Adrenal gland (tissue), 12 donors: Measurements from ENCODE around the gene ARAF. TPM values are rescaled to one million over a fixed set of nuclear protein-coding genes. Genes with fewer than 3 reads are reported as not detected.
A peak's percentile ranks its signal among the peaks of the same experiment; 100 is the strongest.

Experiments used
- DNase-seq, 7 donors: peaks; one replicate each; pipeline ENCODE4 v3.0.0-alpha.2; 2019 to 2020
- H3K27ac ChIP-seq, 5 donors: fragments of 200-600 bp; sonication (generic) in 4 of 5; 1 replicate in 3 of 5; 2 replicates in 2 of 5; pipeline versions ENCODE4 v1.5.1 to v1.8.0; 2016 to 2020; ENCODE audit warnings: mild to moderate bottlenecking in 1 of 5
- H3K27me3 ChIP-seq: fragments of 200-600 bp; 2 replicates; pipeline ENCODE4 v1.8.0; 2021
- H3K36me3 ChIP-seq, 2 donors: fragments of 200-600 bp; replicated peaks in 1 of 2; 1 replicate in 1 of 2; 2 replicates in 1 of 2; pipeline versions ENCODE4 v1.5.1 to v1.8.0; 2018 to 2022
- H3K4me1 ChIP-seq, 2 donors: fragments of 200-600 bp; replicated peaks in 1 of 2; 1 replicate in 1 of 2; 2 replicates in 1 of 2; pipeline versions ENCODE4 v1.5.1 to v1.8.0; 2018 to 2021
- H3K4me3 ChIP-seq, 4 donors: fragments of 200-600 bp; sonication (generic) in 3 of 4; one replicate each; pipeline ENCODE4 v1.5.1; 2016 to 2018
- H3K9me3 ChIP-seq, 3 donors: fragments of 200-600 bp; sonication (generic) in 1 of 3; replicated peaks in 1 of 3; 1 replicate in 2 of 3; 2 replicates in 1 of 3; pipeline versions ENCODE4 v1.5.1 to v1.8.0; 2016 to 2021
- CTCF ChIP-seq, 6 experiments: fragments of 450-650 bp in 4 of 6; fragments of 200-600 bp in 2 of 6; sonication (generic) in 1 of 6; IDR thresholded peaks; 1 replicate in 5 of 6; 2 replicates in 1 of 6; pipeline versions ENCODE4 v1.5.1 to v1.8.0; 2016 to 2021; ENCODE audit warnings: antibody characterized with exemption in 6 of 6, mild to moderate bottlenecking in 2 of 6, moderate library complexity in 1 of 6
- POLR2A ChIP-seq, 2 donors: fragments of 450-650 bp; IDR thresholded peaks; one replicate each; pipeline ENCODE4 v1.6.1; 2017; ENCODE audit warnings: antibody characterized with exemption in 2 of 2, mild to moderate bottlenecking in 2 of 2, moderate library complexity in 1 of 2
- WGBS, 4 donors: extraction: QIAGEN DNeasy Blood & Tissue Kit in 2 of 4; methylation state at CpG; one replicate each; pipeline versions ENCODE4 v1.1.5 to v1.1.7; 2013 to 2017; 5-methylcytosine and 5-hydroxymethylcytosine counted together
- intact Hi-C, 2 donors: fragments of 100-400 bp; cut with DNase I; formaldehyde crosslinking; loops; one replicate each; pipeline versions ENCODE4 v1.14.1 to v1.15.0; 2022 to 2023
- polyA plus RNA-seq, 3 donors: library from polyadenylated mRNA; stranded (reverse); fragments of 200-250 nt in 2 of 3; fragments of 350-450 nt in 1 of 3; fragmentation: Illumina TruSeq in 1 of 3; extraction: RNeasy Lipid Tissue Mini Kit (QIAGEN cat#74804) in 1 of 3; gene quantifications; one replicate each; pipeline ENCODE4 v1.2.3, GENCODE V29; 2013 to 2014
- total RNA-seq, 9 donors: library from RNA; depleted of rRNA in 4 of 9; stranded (reverse); fragments of >200 nt in 4 of 9; fragments of 120-200 nt in 1 of 9; fragmentation: NEBNext Ultra II Directional in 1 of 9; extraction: Animal tissue kit (Norgen Biotek cat#: 25700) in 1 of 9; gene quantifications; one replicate each; pipeline versions ENCODE4 v1.1.0 to v1.2.4, GENCODE V29; 2013 to 2023
- donor health status: healthy with polysubstance abuse.
- donor health status: Bipolar disorder and iron deficiency.
- donor health status: DM: yes; HTN: yes; CAD: no.
- donor health status: DM: no; HTN: no; CAD: no.
- donor health status: DM: no; HTN: no; CAD: no.
- donor health status: DM: yes; HTN: yes; CAD: no.

Gene ARAF
- total and polyA plus RNA-seq, 12 donors, result 31.2 to 113 (median 64.2) TPM

GRCh38 chrX:47561659-47562151 lies 700 bp downstream of the ARAF start:
- DNase-seq, result no peak
- Histone ChIP-seq H3K9me3 (no peaks in the 10 kb centered on the region), H3K27me3 (no peaks in the 10 kb centered on the region), H3K27ac (peak overlapping the region in 3 of 5 donors; percentile 83 to 99 (median 95)), H3K36me3 (peaks cover 0 to 14% of the 10 kb centered on the region in 2 donors), H3K4me1 (no peaks in the 10 kb centered on the region), H3K4me3 (peak overlapping the region in 2 of 4 donors; percentile 52 to 63)
- intact Hi-C loops, result loop anchor here in 1 of 2 donors (10.0 kb wide), 1 partner anchor 83 kb away; no protein-coding TSS in a partner anchor
- WGBS, 4 donors, result 4 to 39% (median 18%) methylated on average over 5 to 9 of the region's 9 CpGs
- TF ChIP-seq POLR2A (IDR thresholded peaks at IDR 0.05) (no peak), CTCF (IDR thresholded peaks at IDR 0.05) (no peak)

- no peak overlapping the region for H3K4me3 ChIP-seq
- no peaks in the 10 kb centered on the region for H3K9me3 ChIP-seq
- no peaks in the 10 kb centered on the region for H3K27me3 ChIP-seq
- peaks cover 0 to 24% of the 10 kb centered on the region in 2 donors for H3K36me3 ChIP-seq
- H3K4me1 ChIP-seq, result no peaks in the 10 kb centered on the region
- DNase-seq, result no peak
- WGBS, 4 donors, result 68 to 75% (median 72%) methylated on average over 5 to 13 of the region's 13 CpGs
- H3K27ac ChIP-seq, result no peak overlapping the region
- peak in 5 of 6 experiments; percentile 15 to 40 (median 36) for TF ChIP-seq CTCF (IDR thresholded peaks at IDR 0.05)
- TF ChIP-seq POLR2A (IDR thresholded peaks at IDR 0.05), result no peak
- intact Hi-C loops, result loop anchor here in 1 of 2 donors (10.0 kb wide), 1 partner anchor 82 kb away; no protein-coding TSS in a partner anchor
These were observed 1.7 kb downstream of the ARAF start for GRCh38 chrX:47562615-47563243.

DNA sequence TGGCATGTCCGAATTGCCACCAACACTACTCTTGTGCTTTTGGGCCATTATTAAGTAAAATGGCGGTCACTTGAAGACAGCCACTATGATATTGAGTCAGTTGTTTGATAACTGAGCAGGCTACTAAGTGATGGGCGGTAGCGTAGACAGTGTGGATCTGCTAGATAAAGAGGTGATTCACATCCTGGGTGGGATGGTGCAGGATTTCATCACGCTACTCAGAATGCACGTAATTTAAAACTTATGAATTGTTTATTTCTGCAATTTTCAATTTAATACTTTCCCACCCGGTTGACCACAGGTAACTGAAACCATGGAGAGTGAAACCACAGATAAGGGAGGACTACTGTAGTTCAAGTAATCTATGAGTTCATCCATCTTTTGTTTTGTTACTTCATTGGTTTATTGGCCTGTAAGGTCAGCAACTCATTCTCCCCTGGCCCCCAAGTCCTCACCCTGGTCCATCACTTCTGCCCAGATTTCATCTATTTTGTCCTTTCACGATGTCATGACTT lies 2.9 kb downstream of the ARAF start:
- 59 to 71% (median 68%) methylated on average over 8 of the region's 8 CpGs for WGBS, 4 donors
- intact Hi-C loops, result loop anchor here in 1 of 2 donors (10.0 kb wide), 1 partner anchor 81 kb away; no protein-coding TSS in a partner anchor
- Histone ChIP-seq H3K9me3 (no peaks in the 10 kb centered on the region), H3K27ac (no peak overlapping the region), H3K4me3 (no peak overlapping the region), H3K4me1 (no peaks in the 10 kb centered on the region), H3K36me3 (peaks cover 0 to 33% of the 10 kb centered on the region in 2 donors), H3K27me3 (no peaks in the 10 kb centered on the region)
- TF ChIP-seq POLR2A (IDR thresholded peaks at IDR 0.05), result no peak
- no peak for TF ChIP-seq CTCF (IDR thresholded peaks at IDR 0.05)
- no peak for DNase-seq

DNA sequence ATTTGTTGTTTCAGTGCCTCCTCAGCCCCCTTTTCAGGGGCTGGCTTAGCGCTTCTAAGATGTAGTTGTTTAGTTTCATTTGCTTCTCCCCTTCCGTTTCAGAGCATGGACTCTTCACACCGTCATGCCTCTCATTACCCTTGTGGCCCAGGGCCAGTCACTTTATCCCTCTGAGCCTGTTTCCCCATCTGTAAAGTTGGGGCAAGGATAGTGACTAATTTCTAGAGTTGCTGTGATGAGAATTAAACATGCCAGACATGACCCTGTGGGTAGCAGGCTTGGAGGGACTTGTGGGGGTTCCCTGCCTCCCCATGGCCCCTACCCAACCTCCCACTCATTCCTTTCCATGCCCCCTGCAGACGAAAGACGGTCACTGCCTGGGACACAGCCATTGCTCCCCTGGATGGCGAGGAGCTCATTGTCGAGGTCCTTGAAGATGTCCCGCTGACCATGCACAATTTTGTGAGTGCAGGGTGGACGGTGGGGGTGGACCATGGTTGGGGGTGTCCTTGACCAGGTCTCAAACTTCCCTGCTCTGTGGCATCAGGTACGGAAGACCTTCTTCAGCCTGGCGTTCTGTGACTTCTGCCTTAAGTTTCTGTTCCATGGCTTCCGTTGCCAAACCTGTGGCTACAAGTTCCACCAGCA lies 3.6 kb downstream of the ARAF start:
- intact Hi-C loops, result loop anchor here in 1 of 2 donors (10.0 kb wide), 1 partner anchor 80 kb away; no protein-coding TSS in a partner anchor
- DNase-seq, result no peak
- H3K4me3 ChIP-seq, result no peak overlapping the region
- no peak for TF ChIP-seq POLR2A (IDR thresholded peaks at IDR 0.05)
- TF ChIP-seq CTCF (IDR thresholded peaks at IDR 0.05), result no peak
- peaks cover 0 to 40% of the 10 kb centered on the region in 2 donors for H3K36me3 ChIP-seq
- H3K27me3 ChIP-seq, result no peaks in the 10 kb centered on the region
- H3K9me3 ChIP-seq, result no peaks in the 10 kb centered on the region
- no peaks in the 10 kb centered on the region for H3K4me1 ChIP-seq
- H3K27ac ChIP-seq, result no peak overlapping the region
- WGBS, 4 donors, result 74 to 78% (median 75%) methylated on average over 8 to 12 of the region's 12 CpGs
